Panc1 (cell line): ENCODE data around the gene IL36B.

Experiments
- CTCF ChIP-seq: fragments of 450-650 bp; IDR thresholded peaks from 2 replicates; pipeline ENCODE4 v1.5.1; 2017; ENCODE audit warnings: mild to moderate bottlenecking
- POLR2AphosphoS5 ChIP-seq: IDR thresholded peaks from 2 replicates; pipeline ENCODE4 v1.6.1; 2012; ENCODE audit warnings: mild to moderate bottlenecking, low read depth, low read length, moderate library complexity
- SIN3A ChIP-seq: IDR thresholded peaks from 2 replicates; pipeline ENCODE4 v1.6.1; 2012; ENCODE audit warnings: low read depth, mild to moderate bottlenecking, low read length, moderate library complexity, borderline replicate concordance; ENCODE audit not compliant: insufficient read depth

- TF ChIP-seq POLR2AphosphoS5: no peak
- no peak for TF ChIP-seq SIN3A
- no peak for TF ChIP-seq CTCF
Measured at GRCh38 chr2:113054066-113054465, 1.4 kb upstream of the IL36B start.
